ENCODE results near the gene ABCG8. TPM values are rescaled to one million over a fixed set of nuclear protein-coding genes. Genes with fewer than 3 reads are reported as not detected.

Gene ABCG8
- total RNA-seq, 4 donors from 2014 or later = not detected

DNA sequence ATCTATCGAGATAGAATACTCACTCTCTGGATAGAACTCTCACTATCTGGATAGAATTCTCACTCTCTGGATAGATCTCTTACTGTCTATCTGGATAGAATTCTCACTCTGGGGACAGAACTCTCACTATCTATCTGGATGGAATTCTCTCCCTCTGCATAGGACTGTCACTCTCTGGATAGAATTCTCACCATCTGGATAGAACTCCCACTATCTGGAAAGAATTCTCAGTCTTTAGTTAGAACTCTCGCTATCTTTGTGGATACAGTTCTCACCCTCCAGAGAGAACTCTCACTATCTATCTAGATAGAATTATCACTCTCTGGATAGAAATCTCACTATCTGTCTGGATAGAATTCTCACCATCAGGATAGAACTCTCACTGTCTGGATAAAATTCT lies 16.5 kb downstream of the ABCG8 start:
- no peak for DNase-seq (ENCODE audit: low spot score in 2 of 2)
- WGBS = 80% methylated on average over 2 of the region's 2 CpGs
- TF ChIP-seq, protein P1, sequence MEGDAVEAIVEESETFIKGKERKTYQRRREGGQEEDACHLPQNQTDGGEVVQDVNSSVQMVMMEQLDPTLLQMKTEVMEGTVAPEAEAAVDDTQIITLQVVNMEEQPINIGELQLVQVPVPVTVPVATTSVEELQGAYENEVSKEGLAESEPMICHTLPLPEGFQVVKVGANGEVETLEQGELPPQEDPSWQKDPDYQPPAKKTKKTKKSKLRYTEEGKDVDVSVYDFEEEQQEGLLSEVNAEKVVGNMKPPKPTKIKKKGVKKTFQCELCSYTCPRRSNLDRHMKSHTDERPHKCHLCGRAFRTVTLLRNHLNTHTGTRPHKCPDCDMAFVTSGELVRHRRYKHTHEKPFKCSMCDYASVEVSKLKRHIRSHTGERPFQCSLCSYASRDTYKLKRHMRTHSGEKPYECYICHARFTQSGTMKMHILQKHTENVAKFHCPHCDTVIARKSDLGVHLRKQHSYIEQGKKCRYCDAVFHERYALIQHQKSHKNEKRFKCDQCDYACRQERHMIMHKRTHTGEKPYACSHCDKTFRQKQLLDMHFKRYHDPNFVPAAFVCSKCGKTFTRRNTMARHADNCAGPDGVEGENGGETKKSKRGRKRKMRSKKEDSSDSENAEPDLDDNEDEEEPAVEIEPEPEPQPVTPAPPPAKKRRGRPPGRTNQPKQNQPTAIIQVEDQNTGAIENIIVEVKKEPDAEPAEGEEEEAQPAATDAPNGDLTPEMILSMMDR (IDR thresholded peaks at IDR 0.05) = no peak
- TF ChIP-seq EP300 (IDR thresholded peaks at IDR 0.05) (no peak), POLR2A (IDR thresholded peaks at IDR 0.05) (no peak), POLR2AphosphoS5 (IDR thresholded peaks at IDR 0.05) (no peak)

DNA sequence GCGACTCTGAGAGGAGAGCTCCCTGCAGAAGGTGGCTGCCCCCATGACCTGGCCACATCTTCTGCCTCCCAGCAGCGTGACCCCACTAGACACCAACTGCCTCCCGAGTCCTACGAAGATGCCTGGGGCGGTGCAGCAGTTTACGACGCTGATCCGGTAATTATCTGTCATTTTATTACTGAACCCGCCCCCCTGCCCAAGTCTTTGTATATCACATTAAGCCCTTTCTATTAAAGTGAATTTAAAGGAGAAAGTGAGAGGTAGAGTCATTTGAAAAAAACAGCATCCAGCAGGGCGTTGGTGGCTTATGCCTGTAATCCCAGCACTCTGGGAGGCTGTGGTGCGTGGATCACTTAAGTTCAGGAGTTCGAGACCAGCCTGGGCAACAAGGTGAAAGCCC lies 33.4 kb downstream of the ABCG8 start:
- Histone ChIP-seq H3K4me1 (no peaks in the 10 kb centered on the region), H3K36me3 (no peaks in the 10 kb centered on the region), H3K9me3 (no peaks in the 10 kb centered on the region), H3K4me3 (no peak overlapping the region), H3K27me3 (peaks cover 42% of the 10 kb centered on the region), H3K27ac (no peak overlapping the region)
- 65% methylated on average over 12 of the region's 12 CpGs for WGBS
- TF ChIP-seq EP300 (IDR thresholded peaks at IDR 0.05) (no peak), POLR2AphosphoS5 (IDR thresholded peaks at IDR 0.05) (no peak), POLR2A (IDR thresholded peaks at IDR 0.05) (no peak)
- TF ChIP-seq, protein P1 (IDR thresholded peaks at IDR 0.05) = no peak
- no peak for DNase-seq (ENCODE audit: low spot score in 2 of 2)

More for the DNA sequence above, 16.5 kb downstream of the ABCG8 start:
- Histone ChIP-seq H3K36me3 (no peaks in the 10 kb centered on the region), H3K9me3 (no peaks in the 10 kb centered on the region), H3K4me3 (no peak overlapping the region), H3K27ac (no peak overlapping the region), H3K27me3 (peaks cover 63% of the 10 kb centered on the region), H3K4me1 (no peaks in the 10 kb centered on the region)

DNA sequence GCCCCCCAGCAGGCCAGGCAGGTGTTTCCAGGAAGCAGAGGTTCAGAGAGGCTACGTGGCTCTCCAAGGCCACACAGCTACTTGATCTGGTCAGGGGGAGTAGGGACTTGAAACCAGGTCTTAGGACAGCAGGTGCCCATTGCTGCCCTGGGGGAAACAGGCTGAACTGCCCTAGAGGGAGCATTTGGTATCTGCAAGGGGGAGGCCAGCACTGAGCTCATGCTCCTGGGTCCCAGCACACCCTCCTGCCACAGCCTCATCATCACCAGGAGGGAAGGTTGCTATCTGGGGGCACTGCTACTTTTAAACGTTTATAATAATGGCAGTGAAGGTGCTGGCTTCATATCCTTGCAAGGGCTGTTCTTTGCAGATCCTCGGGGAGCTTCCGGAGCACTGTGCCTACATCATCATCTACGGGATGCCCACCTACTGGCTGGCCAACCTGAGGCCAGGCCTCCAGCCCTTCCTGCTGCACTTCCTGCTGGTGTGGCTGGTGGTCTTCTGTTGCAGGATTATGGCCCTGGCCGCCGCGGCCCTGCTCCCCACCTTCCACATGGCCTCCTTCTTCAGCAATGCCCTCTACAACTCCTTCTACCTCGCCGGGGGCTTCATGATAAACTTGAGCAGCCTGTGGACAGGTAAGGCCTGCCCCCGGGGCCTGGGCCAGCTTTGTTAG lies 36.1 kb downstream of the ABCG8 start:
- H3K4me3 ChIP-seq = no peak overlapping the region
- 86% methylated on average over 11 of the region's 11 CpGs for WGBS
- no peak overlapping the region for H3K27ac ChIP-seq
- no peaks in the 10 kb centered on the region for H3K9me3 ChIP-seq
- H3K36me3 ChIP-seq = no peaks in the 10 kb centered on the region
- H3K27me3 ChIP-seq = peaks cover 37% of the 10 kb centered on the region
- H3K4me1 ChIP-seq = peaks cover 3% of the 10 kb centered on the region
- TF ChIP-seq POLR2AphosphoS5 (IDR thresholded peaks at IDR 0.05) = no peak
- TF ChIP-seq, protein P1 (IDR thresholded peaks at IDR 0.05) = no peak
- no peak for TF ChIP-seq EP300 (IDR thresholded peaks at IDR 0.05)
- no peak for TF ChIP-seq POLR2A (IDR thresholded peaks at IDR 0.05)
- no peak for DNase-seq (ENCODE audit: low spot score in 2 of 2)

DNA sequence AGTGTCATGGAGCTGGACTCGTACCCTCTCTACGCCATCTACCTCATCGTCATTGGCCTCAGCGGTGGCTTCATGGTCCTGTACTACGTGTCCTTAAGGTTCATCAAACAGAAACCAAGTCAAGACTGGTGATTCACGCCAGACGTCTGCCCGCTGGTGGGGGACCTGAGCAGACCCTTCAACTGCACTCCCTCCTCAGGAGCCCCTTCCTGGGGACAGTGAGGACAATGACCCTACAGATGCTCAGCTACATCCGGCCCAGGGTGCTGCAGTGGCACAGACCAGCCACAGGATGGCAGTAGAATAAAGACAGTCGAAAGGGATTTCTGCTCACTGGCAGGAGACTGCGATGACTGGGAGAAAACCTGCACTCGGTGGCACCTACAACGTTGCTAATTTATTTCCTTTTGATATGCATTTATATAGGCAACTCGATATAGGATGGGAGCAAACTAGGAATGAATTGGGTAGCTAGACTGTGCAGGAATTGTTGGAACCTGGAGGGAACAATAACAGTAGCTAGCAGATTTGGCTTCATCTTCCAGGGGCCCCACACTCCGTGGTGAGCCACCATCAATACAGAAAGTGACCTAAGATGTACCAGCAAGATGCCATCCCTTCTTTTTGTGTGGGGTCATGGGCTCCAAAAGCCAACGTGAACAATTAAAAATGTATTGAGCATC lies 39.2 kb downstream of the ABCG8 start:
- DNase-seq (ENCODE audit: low spot score in 2 of 2) = no peak
- H3K9me3 ChIP-seq = no peaks in the 10 kb centered on the region
- no peak for TF ChIP-seq EP300 (IDR thresholded peaks at IDR 0.05)
- TF ChIP-seq POLR2AphosphoS5 (IDR thresholded peaks at IDR 0.05) = no peak
- TF ChIP-seq, protein P1 (IDR thresholded peaks at IDR 0.05) = peak; percentile 71 to 91
- TF ChIP-seq POLR2A (IDR thresholded peaks at IDR 0.05) = no peak
- H3K36me3 ChIP-seq = no peaks in the 10 kb centered on the region
- H3K27ac ChIP-seq = no peak overlapping the region
- H3K4me3 ChIP-seq = no peak overlapping the region
- 36% methylated on average over 15 of the region's 16 CpGs for WGBS
- peaks cover 5% of the 10 kb centered on the region for H3K4me1 ChIP-seq
- H3K27me3 ChIP-seq = peaks cover 12% of the 10 kb centered on the region

DNA sequence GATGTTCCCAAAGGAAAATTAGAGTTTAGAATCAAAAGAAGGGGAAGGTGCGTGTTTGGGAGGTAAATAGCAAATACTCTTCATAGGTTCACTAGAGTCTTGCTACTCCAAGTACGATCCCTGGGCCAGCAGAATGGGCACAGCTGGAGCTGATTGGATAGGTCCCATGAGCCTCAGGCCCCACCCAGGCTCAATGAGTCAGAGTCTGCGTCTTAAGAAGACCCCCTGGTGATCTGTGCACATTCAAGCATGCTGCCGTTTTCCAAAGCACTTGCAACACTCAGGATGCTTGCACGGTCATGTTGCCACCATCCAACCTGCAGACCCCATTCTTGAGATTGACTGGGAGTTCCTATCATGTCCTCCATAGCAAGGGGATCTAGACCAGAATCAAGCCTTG lies 40.5 kb downstream of the ABCG8 start:
- peaks cover 8% of the 10 kb centered on the region for H3K27me3 ChIP-seq
- no peak for DNase-seq (ENCODE audit: low spot score in 2 of 2)
- no peaks in the 10 kb centered on the region for H3K9me3 ChIP-seq
- WGBS = 78% methylated on average over 4 of the region's 5 CpGs
- peaks cover 5% of the 10 kb centered on the region for H3K4me1 ChIP-seq
- H3K4me3 ChIP-seq = no peak overlapping the region
- no peaks in the 10 kb centered on the region for H3K36me3 ChIP-seq
- H3K27ac ChIP-seq = no peak overlapping the region
- TF ChIP-seq, protein P1 (IDR thresholded peaks at IDR 0.05) = no peak
- TF ChIP-seq EP300 (IDR thresholded peaks at IDR 0.05) = no peak
- TF ChIP-seq POLR2AphosphoS5 (IDR thresholded peaks at IDR 0.05) = no peak
- no peak for TF ChIP-seq POLR2A (IDR thresholded peaks at IDR 0.05)

Data from suprapubic skin (tissue), 4 donors.